ENCODE data around the gene CPSF4. TPM values are rescaled to one million over a fixed set of nuclear protein-coding genes. Genes with fewer than 3 reads are reported as not detected.

The CPSF4 gene
- total RNA-seq, 1 donor from 2014 or later: 26.9 TPM

GRCh38 chr7:99469381-99470065 lies 30.8 kb downstream of the CPSF4 start:
- H3K27ac ChIP-seq: no peak overlapping the region
- no peaks in the 10 kb centered on the region for H3K27me3 ChIP-seq
- DNase-seq (no peak), ATAC-seq (no peak)
- no peak for TF ChIP-seq CTCF (IDR thresholded peaks at IDR 0.05)
- intact Hi-C loops (cut with DNase I): no loop called here
- peaks cover 28% of the 10 kb centered on the region for H3K4me1 ChIP-seq
- no peaks in the 10 kb centered on the region for H3K36me3 ChIP-seq
- H3K9me3 ChIP-seq: no peaks in the 10 kb centered on the region
- no peak overlapping the region for H3K4me3 ChIP-seq

- Histone ChIP-seq H3K4me1 (peaks cover 15% of the 10 kb centered on the region), H3K9me3 (no peaks in the 10 kb centered on the region), H3K4me3 (peak within 1 kb of the TSS; percentile 74), H3K27me3 (no peaks in the 10 kb centered on the region), H3K27ac (peak within 1 kb of the TSS; percentile 84), H3K36me3 (no peaks in the 10 kb centered on the region)
- intact Hi-C loops (cut with DNase I): no loop called here
- ATAC-seq (peak; percentile 99), DNase-seq (peak; percentile 99)
- no peak for TF ChIP-seq CTCF (IDR thresholded peaks at IDR 0.05)
These were observed 34.0 kb downstream of the CPSF4 start, which contains the start of gene ZNF789 for GRCh38 chr7:99472561-99473314. Gene ZNF789, plus strand, starts transcription at chr7:99472890. Its CDS starts 3,567 bp downstream, at chr7:99476457.

GRCh38 chr7:99473315-99473596 lies 34.5 kb downstream of the CPSF4 start:
- Histone ChIP-seq H3K27me3 (no peaks in the 10 kb centered on the region), H3K4me3 (peak overlapping the region; percentile 74), H3K4me1 (peaks cover 16% of the 10 kb centered on the region), H3K9me3 (no peaks in the 10 kb centered on the region), H3K27ac (peak overlapping the region; percentile 84), H3K36me3 (no peaks in the 10 kb centered on the region)
- intact Hi-C loops (cut with DNase I): no loop called here
- TF ChIP-seq CTCF (IDR thresholded peaks at IDR 0.05): no peak
- DNase-seq (no peak), ATAC-seq (peak; percentile 32)

GRCh38 chr7:99476107-99476506 lies 37.4 kb downstream of the CPSF4 start:
- Histone ChIP-seq H3K4me3 (no peak overlapping the region), H3K27me3 (no peaks in the 10 kb centered on the region), H3K4me1 (peaks cover 22% of the 10 kb centered on the region), H3K36me3 (no peaks in the 10 kb centered on the region), H3K9me3 (no peaks in the 10 kb centered on the region), H3K27ac (no peak overlapping the region)
- TF ChIP-seq CTCF (IDR thresholded peaks at IDR 0.05): no peak
- intact Hi-C loops (cut with DNase I): no loop called here
- ATAC-seq (no peak), DNase-seq (no peak)

- H3K27ac ChIP-seq: no peak overlapping the region
- H3K27me3 ChIP-seq: no peaks in the 10 kb centered on the region
- peak; percentile 54 for ATAC-seq
These were observed 40.0 kb downstream of the CPSF4 start for GRCh38 chr7:99478464-99479440.

More at GRCh38 chr7:99478464-99479440, 40.0 kb downstream of the CPSF4 start:
- peaks cover 11% of the 10 kb centered on the region for H3K36me3 ChIP-seq
- H3K9me3 ChIP-seq: no peaks in the 10 kb centered on the region
- peaks cover 8% of the 10 kb centered on the region for H3K4me1 ChIP-seq
- no peak overlapping the region for H3K4me3 ChIP-seq
- DNase-seq: no peak
- intact Hi-C loops (cut with DNase I): no loop called here
- no peak for TF ChIP-seq CTCF (IDR thresholded peaks at IDR 0.05)

Data from upper lobe of right lung (tissue), 1 donor.